ENCODE measurements around the gene ELANE. TPM values are rescaled to one million over a fixed set of nuclear protein-coding genes. Genes with fewer than 3 reads are reported as not detected.

Gene ELANE
- total RNA-seq, 1 experiment from 2014 or later = not detected

- H3K27ac ChIP-seq (ENCODE audit: low read length) = no peak overlapping the region
- H3K79me2 ChIP-seq (ENCODE audit: low read length) = no peaks in the 10 kb centered on the region
- no peak overlapping the region for H2AFZ ChIP-seq (ENCODE audit: low read length)
- no peak overlapping the region for H3K4me3 ChIP-seq (ENCODE audit: low read length)
- H3K9ac ChIP-seq (ENCODE audit: low read length) = no peak overlapping the region
- H3K9me3 ChIP-seq (ENCODE audit: low read length) = no peaks in the 10 kb centered on the region
- peaks cover 9% of the 10 kb centered on the region; the same call in 1 of the 2 replicates for H3K4me1 ChIP-seq (ENCODE audit: low read length)
- no peaks in the 10 kb centered on the region for H3K27me3 ChIP-seq (ENCODE audit: low read length)
- H3K4me2 ChIP-seq (ENCODE audit: low read depth, low read length, poor library complexity, severe bottlenecking) = no peak overlapping the region
- 0 out of 2 replicates have a peak, but pooled peaks cover 3% of the 10 kb centered on the region for H4K20me1 ChIP-seq (ENCODE audit: insufficient read depth, low read depth, low read length)
- no peaks in the 10 kb centered on the region for H3K36me3 ChIP-seq (ENCODE audit: insufficient read depth, low read length)
- no peaks in the 10 kb centered on the region for H3K9me2 ChIP-seq (replicated peaks; ENCODE audit: insufficient read depth, low read length)
- DNase-seq = peak; percentile 90
These were observed 9.9 kb downstream of the ELANE start for GRCh38 chr19:861756-862580.

- Histone ChIP-seq H3K27ac (ENCODE audit: low read length) (no peak overlapping the region), H3K79me2 (ENCODE audit: low read length) (no peaks in the 10 kb centered on the region), H3K9ac (ENCODE audit: low read length) (no peak overlapping the region), H4K20me1 (ENCODE audit: insufficient read depth, low read depth, low read length) (0 out of 2 replicates have a peak, but pooled peaks cover 3% of the 10 kb centered on the region), H3K36me3 (ENCODE audit: insufficient read depth, low read length) (no peaks in the 10 kb centered on the region), H3K27me3 (ENCODE audit: low read length) (no peaks in the 10 kb centered on the region), H3K9me3 (ENCODE audit: low read length) (no peaks in the 10 kb centered on the region), H3K9me2 (replicated peaks; ENCODE audit: insufficient read depth, low read length) (no peaks in the 10 kb centered on the region), H3K4me1 (ENCODE audit: low read length) (peaks cover 9% of the 10 kb centered on the region; the same call in 1 of the 2 replicates), H2AFZ (ENCODE audit: low read length) (no peak overlapping the region), H3K4me3 (ENCODE audit: low read length) (no peak overlapping the region), H3K4me2 (ENCODE audit: low read depth, low read length, poor library complexity, severe bottlenecking) (no peak overlapping the region)
- DNase-seq = peak; percentile 89
These were observed 10.6 kb downstream of the ELANE start for GRCh38 chr19:862581-863314.

- no peak overlapping the region for H2AFZ ChIP-seq (ENCODE audit: low read length)
- H3K27me3 ChIP-seq (ENCODE audit: low read length) = no peaks in the 10 kb centered on the region
- no peaks in the 10 kb centered on the region for H3K9me3 ChIP-seq (ENCODE audit: low read length)
- H4K20me1 ChIP-seq (ENCODE audit: insufficient read depth, low read depth, low read length) = 0 out of 2 replicates have a peak, but pooled peaks cover 3% of the 10 kb centered on the region
- H3K9ac ChIP-seq (ENCODE audit: low read length) = no peak overlapping the region
- DNase-seq = no peak
- no peaks in the 10 kb centered on the region for H3K36me3 ChIP-seq (ENCODE audit: insufficient read depth, low read length)
- H3K27ac ChIP-seq (ENCODE audit: low read length) = no peak overlapping the region
- H3K4me2 ChIP-seq (ENCODE audit: low read depth, low read length, poor library complexity, severe bottlenecking) = no peak overlapping the region
- H3K79me2 ChIP-seq (ENCODE audit: low read length) = no peaks in the 10 kb centered on the region
- H3K4me1 ChIP-seq (ENCODE audit: low read length) = peaks cover 9% of the 10 kb centered on the region; the same call in 1 of the 2 replicates
- H3K9me2 ChIP-seq (replicated peaks; ENCODE audit: insufficient read depth, low read length) = no peaks in the 10 kb centered on the region
- no peak overlapping the region for H3K4me3 ChIP-seq (ENCODE audit: low read length)
These were observed 11.2 kb downstream of the ELANE start for GRCh38 chr19:863315-863620.

- 0 out of 2 replicates have a peak, but pooled peaks cover 3% of the 10 kb centered on the region for H3K36me3 ChIP-seq (ENCODE audit: insufficient read depth, low read length)
- no peak overlapping the region for H3K27ac ChIP-seq (ENCODE audit: low read length)
These were observed 14.7 kb downstream of the ELANE start for GRCh38 chr19:866769-867300.

GRCh38 chr19:867301-867793, 15.2 kb downstream of the ELANE start:
- Histone ChIP-seq H3K9ac (ENCODE audit: low read length) (no peak overlapping the region), H3K9me3 (ENCODE audit: low read length) (no peaks in the 10 kb centered on the region), H3K27me3 (ENCODE audit: low read length) (no peaks in the 10 kb centered on the region), H3K27ac (ENCODE audit: low read length) (no peak overlapping the region), H3K4me3 (ENCODE audit: low read length) (no peak overlapping the region), H3K36me3 (ENCODE audit: insufficient read depth, low read length) (0 out of 2 replicates have a peak, but pooled peaks cover 3% of the 10 kb centered on the region), H3K4me2 (ENCODE audit: low read depth, low read length, poor library complexity, severe bottlenecking) (no peak overlapping the region), H3K9me2 (replicated peaks; ENCODE audit: insufficient read depth, low read length) (no peaks in the 10 kb centered on the region), H4K20me1 (ENCODE audit: insufficient read depth, low read depth, low read length) (no peaks in the 10 kb centered on the region), H3K4me1 (ENCODE audit: low read length) (peaks cover 10% of the 10 kb centered on the region), H3K79me2 (ENCODE audit: low read length) (no peaks in the 10 kb centered on the region), H2AFZ (ENCODE audit: low read length) (no peak overlapping the region)
- no peak for DNase-seq

More at GRCh38 chr19:866769-867300, 14.7 kb downstream of the ELANE start:
- no peaks in the 10 kb centered on the region for H3K79me2 ChIP-seq (ENCODE audit: low read length)
- no peak overlapping the region for H3K9ac ChIP-seq (ENCODE audit: low read length)
- H3K4me1 ChIP-seq (ENCODE audit: low read length) = peaks cover 5% of the 10 kb centered on the region
- H3K4me2 ChIP-seq (ENCODE audit: low read depth, low read length, poor library complexity, severe bottlenecking) = no peak overlapping the region
- H3K9me2 ChIP-seq (replicated peaks; ENCODE audit: insufficient read depth, low read length) = no peaks in the 10 kb centered on the region
- no peak overlapping the region for H2AFZ ChIP-seq (ENCODE audit: low read length)
- no peak overlapping the region for H3K4me3 ChIP-seq (ENCODE audit: low read length)
- no peak for DNase-seq
- H3K27me3 ChIP-seq (ENCODE audit: low read length) = no peaks in the 10 kb centered on the region
- H4K20me1 ChIP-seq (ENCODE audit: insufficient read depth, low read depth, low read length) = no peaks in the 10 kb centered on the region
- H3K9me3 ChIP-seq (ENCODE audit: low read length) = no peaks in the 10 kb centered on the region

- no peaks in the 10 kb centered on the region for H3K9me3 ChIP-seq (ENCODE audit: low read length)
- no peak overlapping the region for H2AFZ ChIP-seq (ENCODE audit: low read length)
- no peaks in the 10 kb centered on the region for H3K9me2 ChIP-seq (replicated peaks; ENCODE audit: insufficient read depth, low read length)
- 0 out of 2 replicates have a peak, but pooled peaks cover 3% of the 10 kb centered on the region for H3K36me3 ChIP-seq (ENCODE audit: insufficient read depth, low read length)
- no peaks in the 10 kb centered on the region for H3K79me2 ChIP-seq (ENCODE audit: low read length)
- H3K4me3 ChIP-seq (ENCODE audit: low read length) = no peak overlapping the region
- no peaks in the 10 kb centered on the region for H3K27me3 ChIP-seq (ENCODE audit: low read length)
- no peak overlapping the region for H3K9ac ChIP-seq (ENCODE audit: low read length)
- DNase-seq = no peak
- no peak overlapping the region for H3K4me2 ChIP-seq (ENCODE audit: low read depth, low read length, poor library complexity, severe bottlenecking)
- no peaks in the 10 kb centered on the region for H4K20me1 ChIP-seq (ENCODE audit: insufficient read depth, low read depth, low read length)
- no peak overlapping the region for H3K27ac ChIP-seq (ENCODE audit: low read length)
- peaks cover 14% of the 10 kb centered on the region for H3K4me1 ChIP-seq (ENCODE audit: low read length)
These were observed 15.9 kb downstream of the ELANE start for GRCh38 chr19:867855-868457.

GRCh38 chr19:868458-869244, 16.5 kb downstream of the ELANE start:
- Histone ChIP-seq H3K4me3 (ENCODE audit: low read length) (no peak overlapping the region), H3K9me2 (replicated peaks; ENCODE audit: insufficient read depth, low read length) (no peaks in the 10 kb centered on the region), H3K9me3 (ENCODE audit: low read length) (no peaks in the 10 kb centered on the region)

More at GRCh38 chr19:868458-869244, 16.5 kb downstream of the ELANE start:
- H3K36me3 ChIP-seq (ENCODE audit: insufficient read depth, low read length) = 0 out of 2 replicates have a peak, but pooled peaks cover 3% of the 10 kb centered on the region
- DNase-seq = no peak
- peaks cover 15% of the 10 kb centered on the region for H3K4me1 ChIP-seq (ENCODE audit: low read length)
- no peaks in the 10 kb centered on the region for H3K79me2 ChIP-seq (ENCODE audit: low read length)
- no peak overlapping the region for H3K9ac ChIP-seq (ENCODE audit: low read length)
- H4K20me1 ChIP-seq (ENCODE audit: insufficient read depth, low read depth, low read length) = no peaks in the 10 kb centered on the region
- H3K4me2 ChIP-seq (ENCODE audit: low read depth, low read length, poor library complexity, severe bottlenecking) = no peak overlapping the region
- no peaks in the 10 kb centered on the region for H3K27me3 ChIP-seq (ENCODE audit: low read length)
- H3K27ac ChIP-seq (ENCODE audit: low read length) = no peak overlapping the region
- H2AFZ ChIP-seq (ENCODE audit: low read length) = no peak overlapping the region

Data from Karpas-422 (cell line).